ENCODE measurements around the gene CUX1.
"Not testable (repeated sequence)": the region's sequence is repeated elsewhere in the genome, so short reads cannot be mapped to it uniquely, and the experiment has no call there.

Gene CUX1

GRCh38 chr7:101792051-101792681 lies 25.3 kb upstream of the CUX1 start:
- H3K9ac ChIP-seq: no peak overlapping the region
- no peak overlapping the region for H3K4me2 ChIP-seq
- no peak overlapping the region for H3K4me3 ChIP-seq (IDR thresholded peaks at IDR 0.05; ENCODE audit: insufficient read depth, low read depth, low read length)
- no peak for TF ChIP-seq CTCF (conservative IDR thresholded peaks at IDR 0.05; ENCODE audit: low read depth, low read length)
- no peaks in the 10 kb centered on the region for H4K20me1 ChIP-seq (ENCODE audit: insufficient read depth)
- no peak overlapping the region for H3K27ac ChIP-seq
- H3K4me1 ChIP-seq (ENCODE audit: low read depth, poor library complexity, severe bottlenecking): no peaks in the 10 kb centered on the region
- H3K36me3 ChIP-seq (ENCODE audit: insufficient read depth): no peaks in the 10 kb centered on the region
- no peak overlapping the region for H2AFZ ChIP-seq (ENCODE audit: low read depth)
- no peaks in the 10 kb centered on the region for H3K27me3 ChIP-seq (ENCODE audit: insufficient read depth, low read depth)
- no peaks in the 10 kb centered on the region for H3K79me2 ChIP-seq (ENCODE audit: insufficient read depth, low read depth)

- not testable (repeated sequence) for H3K4me2 ChIP-seq
Observed at GRCh38 chr7:101792682-101793071, 24.7 kb upstream of the CUX1 start.

GRCh38 chr7:101795461-101795860 lies 22.0 kb upstream of the CUX1 start:
- Histone ChIP-seq H3K27me3 (ENCODE audit: insufficient read depth, low read depth) (no peaks in the 10 kb centered on the region), H3K4me2 (no peak overlapping the region), H4K20me1 (ENCODE audit: insufficient read depth) (no peaks in the 10 kb centered on the region), H3K79me2 (ENCODE audit: insufficient read depth, low read depth) (no peaks in the 10 kb centered on the region), H3K27ac (no peak overlapping the region), H3K4me1 (ENCODE audit: low read depth, poor library complexity, severe bottlenecking) (no peaks in the 10 kb centered on the region), H2AFZ (ENCODE audit: low read depth) (no peak overlapping the region), H3K4me3 (IDR thresholded peaks at IDR 0.05; ENCODE audit: insufficient read depth, low read depth, low read length) (no peak overlapping the region), H3K36me3 (ENCODE audit: insufficient read depth) (no peaks in the 10 kb centered on the region), H3K9ac (no peak overlapping the region)
- TF ChIP-seq CTCF (conservative IDR thresholded peaks at IDR 0.05; ENCODE audit: low read depth, low read length): no peak

More at GRCh38 chr7:101792682-101793071, 24.7 kb upstream of the CUX1 start:
- H4K20me1 ChIP-seq (ENCODE audit: insufficient read depth); H3K27me3 ChIP-seq (ENCODE audit: insufficient read depth, low read depth); H3K4me1 ChIP-seq (ENCODE audit: low read depth, poor library complexity, severe bottlenecking); H2AFZ ChIP-seq (ENCODE audit: low read depth); H3K79me2 ChIP-seq (ENCODE audit: insufficient read depth, low read depth); H3K4me3 ChIP-seq (IDR thresholded peaks at IDR 0.05; ENCODE audit: insufficient read depth, low read depth, low read length); H3K36me3 ChIP-seq (ENCODE audit: insufficient read depth); H3K9ac ChIP-seq; H3K27ac ChIP-seq: not testable (repeated sequence)

- H3K9ac ChIP-seq; H2AFZ ChIP-seq (ENCODE audit: low read depth); H3K27me3 ChIP-seq (ENCODE audit: insufficient read depth, low read depth); H3K79me2 ChIP-seq (ENCODE audit: insufficient read depth, low read depth); H3K4me2 ChIP-seq; H3K27ac ChIP-seq; H3K36me3 ChIP-seq (ENCODE audit: insufficient read depth); H3K4me3 ChIP-seq (IDR thresholded peaks at IDR 0.05; ENCODE audit: insufficient read depth, low read depth, low read length); H3K4me1 ChIP-seq (ENCODE audit: low read depth, poor library complexity, severe bottlenecking); H4K20me1 ChIP-seq (ENCODE audit: insufficient read depth): not testable (repeated sequence)
Observed at GRCh38 chr7:101798173-101798572, 19.3 kb upstream of the CUX1 start.

- Histone ChIP-seq H3K27ac (no peak overlapping the region), H4K20me1 (ENCODE audit: insufficient read depth) (no peaks in the 10 kb centered on the region), H3K4me1 (ENCODE audit: low read depth, poor library complexity, severe bottlenecking) (no peaks in the 10 kb centered on the region), H3K4me2 (no peak overlapping the region), H3K79me2 (ENCODE audit: insufficient read depth, low read depth) (no peaks in the 10 kb centered on the region), H3K27me3 (ENCODE audit: insufficient read depth, low read depth) (no peaks in the 10 kb centered on the region), H3K9ac (no peak overlapping the region), H3K36me3 (ENCODE audit: insufficient read depth) (no peaks in the 10 kb centered on the region), H3K4me3 (IDR thresholded peaks at IDR 0.05; ENCODE audit: insufficient read depth, low read depth, low read length) (no peak overlapping the region), H2AFZ (ENCODE audit: low read depth) (no peak overlapping the region)
- no peak for TF ChIP-seq CTCF (conservative IDR thresholded peaks at IDR 0.05; ENCODE audit: low read depth, low read length)
Observed at GRCh38 chr7:101803203-101804087, 14.0 kb upstream of the CUX1 start.

All from KMS-11 (cell line).